ENCODE measurements around the gene PRPSAP1. TPM values are rescaled to one million over a fixed set of nuclear protein-coding genes. Genes with fewer than 3 reads are reported as not detected.

The PRPSAP1 gene
- polyA plus RNA-seq, 1 of the 3 experiments (the other 2 are of a cell fraction): 118 TPM

GRCh38 chr17:76264755-76265623 is 88.7 kb downstream of the PRPSAP1 start, which contains the start of gene UBALD2 (continued):
- TF ChIP-seq ZBTB33 (IDR thresholded peaks at IDR 0.05; ENCODE audit: borderline replicate concordance, low read depth) (peak; percentile 38; the same call in 1 of the 2 replicates), FOXJ3 (CRISPR knock-in tag; IDR thresholded peaks at IDR 0.05) (0 out of 2 replicates have a peak, but pooled peaks have one; percentile 34), CTCF (IDR thresholded peaks at IDR 0.05) (no peak), REST (IDR thresholded peaks at IDR 0.05; ENCODE audit: low read depth, low read length) (no peak), FOXM1 (IDR thresholded peaks at IDR 0.05; ENCODE audit: low read depth) (peak; percentile 99), YY1 (IDR thresholded peaks at IDR 0.05; ENCODE audit: low read depth) (no peak)

- no peaks in the 10 kb centered on the region for H3K9me3 ChIP-seq
- peak overlapping the region; percentile 75 for H3K4me2 ChIP-seq
- peaks cover 39% of the 10 kb centered on the region for H3K79me2 ChIP-seq (ENCODE audit: insufficient read depth)
- H4K20me1 ChIP-seq (ENCODE audit: insufficient read depth): peaks cover 5% of the 10 kb centered on the region; the same call in 1 of the 2 replicates
- peak overlapping the region; percentile 30 to 56 for H3K4me3 ChIP-seq (ENCODE audit: low read depth in 2 of 2, low read length in 1 of 2)
- peaks cover 23% of the 10 kb centered on the region for H3F3A ChIP-seq (replicated peaks; ENCODE audit: insufficient read depth)
- H3K9ac ChIP-seq: peak overlapping the region; percentile 69
- 23% methylated on average over 9 of the region's 9 CpGs for WGBS (ENCODE audit: low lambda C conversion rate)
- H3K9me2 ChIP-seq: no peaks in the 10 kb centered on the region
- no peak for DNase-seq
- H3K27me3 ChIP-seq (ENCODE audit: insufficient read depth): no peaks in the 10 kb centered on the region
- peaks cover 19% of the 10 kb centered on the region in 2 experiments; a peak in 3 of 4 replicates for H3K4me1 ChIP-seq (ENCODE audit: control insufficient read depth in 1 of 2, insufficient read depth in 2 of 2, low read depth in 1 of 2, low read length in 1 of 2)
- ChIA-PET POLR2A (interaction anchor here (0.6 to 0.7 kb wide), 2 partner anchors 15 to 171 kb away, joined by 3 read pairs; no protein-coding TSS in a partner anchor), CTCF (interaction anchor here (1.1 to 8.1 kb wide), 11 partner anchors 10 to 409 kb away, joined by 3 to 86 read pairs (median 5); partner anchors contain the start of gene WBP2)
- peak overlapping the region; percentile 96 for H2AFZ ChIP-seq (ENCODE audit: low read depth)
- H3K36me3 ChIP-seq (replicated peaks in 1 of 2; ENCODE audit: control insufficient read depth in 1 of 2, insufficient read depth in 2 of 2, low read length in 1 of 2): peaks cover 6 to 8% of the 10 kb centered on the region in 2 experiments
- peak overlapping the region; percentile 77 to 95 for H3K27ac ChIP-seq (ENCODE audit: low read depth in 2 of 2, low read length in 1 of 2)
- TF ChIP-seq FOSL2 (IDR thresholded peaks at IDR 0.05; ENCODE audit: borderline replicate concordance, low read depth) (no peak), RXRA (IDR thresholded peaks at IDR 0.05; ENCODE audit: borderline replicate concordance, low read depth) (no peak), MAX (IDR thresholded peaks at IDR 0.05; ENCODE audit: low read depth) (no peak), PBX3 (IDR thresholded peaks at IDR 0.05) (no peak), CTCF (IDR thresholded peaks at IDR 0.05) (0 out of 2 replicates have a peak, but pooled peaks have one; percentile 7), RFX5 (IDR thresholded peaks at IDR 0.05; ENCODE audit: low read length) (no peak), GATA2 (CRISPR knock-in tag; IDR thresholded peaks at IDR 0.05) (no peak), NFIC (IDR thresholded peaks at IDR 0.05; ENCODE audit: borderline replicate concordance) (no peak)
Measured at GRCh38 chr17:76264425-76264754, 89.3 kb downstream of the PRPSAP1 start.

Measured in SK-N-SH (cell line).